HG02973 (cell line): ENCODE results near the gene PRR23C.

ENCODE experiments used
- ATAC-seq: cut with Tn5 transposase; IDR thresholded peaks from one replicate; pipeline ENCODE4 v1.9.1; 2021; ENCODE audit warnings: moderate library complexity; ENCODE audit not compliant: unreplicated experiment

PRR23C gene

GRCh38 chr3:139005356-139005993, 39.2 kb downstream of the PRR23C start:
- ATAC-seq, result no peak

GRCh38 chr3:138995706-138996105, 49.0 kb downstream of the PRR23C start:
- ATAC-seq, result no peak
